ENCODE measurements around the gene CCR5AS.

CCR5AS gene

GRCh38 chr3:46369675-46370132, 37.2 kb downstream of the CCR5AS start:
- Histone ChIP-seq H2BK12ac (ENCODE audit: low read length) (no peak overlapping the region), H3K4me1 (ENCODE audit: control insufficient read depth in 2 of 2, insufficient read depth in 1 of 2, low read depth in 1 of 2, low read length in 2 of 2) (no peaks in the 10 kb centered on the region), H2BK120ac (ENCODE audit: low read depth, low read length) (no peak overlapping the region), H3K14ac (ENCODE audit: low read length) (no peak overlapping the region), H3K79me1 (ENCODE audit: low read depth, low read length) (no peaks in the 10 kb centered on the region), H3K27me3 (ENCODE audit: control insufficient read depth in 3 of 3, insufficient read depth in 3 of 3, low read depth in 1 of 3, low read length in 3 of 3) (peaks cover 0 to 4% (median 0%) of the 10 kb centered on the region in 3 experiments), H3K27ac (replicated peaks; ENCODE audit: low read length) (no peak overlapping the region), H3K4me3 (ENCODE audit: low read length in 2 of 2) (no peak overlapping the region), H3K4me2 (ENCODE audit: insufficient read depth, low read length, poor library complexity, severe bottlenecking) (no peak overlapping the region), H4K8ac (ENCODE audit: low read depth, low read length) (no peak overlapping the region), H3K9ac (ENCODE audit: low read depth, low read length, poor library complexity) (no peak overlapping the region), H4K91ac (ENCODE audit: low read depth, low read length, poor library complexity) (no peak overlapping the region), H2BK5ac (ENCODE audit: low read length) (no peak overlapping the region), H2BK15ac (ENCODE audit: low read length) (no peak overlapping the region), H3K36me3 (replicated peaks in 1 of 2; ENCODE audit: control insufficient read depth in 2 of 2, insufficient read depth in 2 of 2, low read length in 2 of 2) (no peaks in the 10 kb centered on the region), H3K23ac (ENCODE audit: low read depth, low read length, poor library complexity) (no peak overlapping the region), H2AK5ac (ENCODE audit: low read depth, low read length) (no peak overlapping the region), H3K4ac (ENCODE audit: low read length) (no peak overlapping the region), H3K9me3 (replicated peaks in 1 of 2; ENCODE audit: control insufficient read depth in 2 of 2, insufficient read depth in 1 of 2, low read depth in 1 of 2, low read length in 2 of 2) (no peaks in the 10 kb centered on the region), H3K18ac (ENCODE audit: low read length) (no peak overlapping the region), H2AFZ (ENCODE audit: low read length) (no peak overlapping the region)
- DNase-seq (ENCODE audit: low spot score), result no peak
- WGBS, 2 donors (ENCODE audit: extremely low coverage in 2 of 2, insufficient read length in 2 of 2, insufficient replicate concordance in 1 of 2), result no CpG with 5 or more reads among the region's 6 CpGs

- Histone ChIP-seq H3K27ac (replicated peaks; ENCODE audit: low read length) (no peak overlapping the region), H2BK5ac (ENCODE audit: low read length) (no peak overlapping the region), H3K14ac (ENCODE audit: low read length) (no peak overlapping the region), H3K4me1 (ENCODE audit: control insufficient read depth in 2 of 2, insufficient read depth in 1 of 2, low read depth in 1 of 2, low read length in 2 of 2) (no peaks in the 10 kb centered on the region), H2BK15ac (ENCODE audit: low read length) (no peak overlapping the region), H3K79me1 (ENCODE audit: low read depth, low read length) (no peaks in the 10 kb centered on the region), H3K9me3 (replicated peaks in 1 of 2; ENCODE audit: control insufficient read depth in 2 of 2, insufficient read depth in 1 of 2, low read depth in 1 of 2, low read length in 2 of 2) (no peaks in the 10 kb centered on the region), H3K4me2 (ENCODE audit: insufficient read depth, low read length, poor library complexity, severe bottlenecking) (no peak overlapping the region), H2AFZ (ENCODE audit: low read length) (no peak overlapping the region), H3K27me3 (ENCODE audit: control insufficient read depth in 3 of 3, insufficient read depth in 3 of 3, low read depth in 1 of 3, low read length in 3 of 3) (peaks cover 0 to 4% (median 0%) of the 10 kb centered on the region in 3 experiments), H3K4ac (ENCODE audit: low read length) (no peak overlapping the region), H3K4me3 (ENCODE audit: low read length in 2 of 2) (no peak overlapping the region), H3K18ac (ENCODE audit: low read length) (no peak overlapping the region), H4K91ac (ENCODE audit: low read depth, low read length, poor library complexity) (no peak overlapping the region), H3K36me3 (replicated peaks in 1 of 2; ENCODE audit: control insufficient read depth in 2 of 2, insufficient read depth in 2 of 2, low read length in 2 of 2) (no peaks in the 10 kb centered on the region), H2BK12ac (ENCODE audit: low read length) (no peak overlapping the region), H2BK120ac (ENCODE audit: low read depth, low read length) (no peak overlapping the region), H4K8ac (ENCODE audit: low read depth, low read length) (no peak overlapping the region), H2AK5ac (ENCODE audit: low read depth, low read length) (no peak overlapping the region), H3K23ac (ENCODE audit: low read depth, low read length, poor library complexity) (no peak overlapping the region), H3K9ac (ENCODE audit: low read depth, low read length, poor library complexity) (no peak overlapping the region)
- DNase-seq (ENCODE audit: low spot score), result no peak
- no CpG with 5 or more reads among the region's 4 CpGs for WGBS, 2 donors (ENCODE audit: extremely low coverage in 2 of 2, insufficient read length in 2 of 2, insufficient replicate concordance in 1 of 2)
Measured at GRCh38 chr3:46369151-46369550, 37.7 kb downstream of the CCR5AS start.

- H3K18ac ChIP-seq (ENCODE audit: low read length), result no peak overlapping the region
- no peak overlapping the region for H4K8ac ChIP-seq (ENCODE audit: low read depth, low read length)
- H3K4ac ChIP-seq (ENCODE audit: low read length), result no peak overlapping the region
- peaks cover 0 to 4% (median 0%) of the 10 kb centered on the region in 3 experiments for H3K27me3 ChIP-seq (ENCODE audit: control insufficient read depth in 3 of 3, insufficient read depth in 3 of 3, low read depth in 1 of 3, low read length in 3 of 3)
- no peak overlapping the region for H3K9ac ChIP-seq (ENCODE audit: low read depth, low read length, poor library complexity)
- WGBS, 2 donors (ENCODE audit: extremely low coverage in 2 of 2, insufficient read length in 2 of 2, insufficient replicate concordance in 1 of 2), result no CpG with 5 or more reads among the region's 7 CpGs
- no peak overlapping the region for H2BK12ac ChIP-seq (ENCODE audit: low read length)
- H2BK15ac ChIP-seq (ENCODE audit: low read length), result no peak overlapping the region
- H3K36me3 ChIP-seq (replicated peaks in 1 of 2; ENCODE audit: control insufficient read depth in 2 of 2, insufficient read depth in 2 of 2, low read length in 2 of 2), result no peaks in the 10 kb centered on the region
- H3K4me3 ChIP-seq (ENCODE audit: low read length in 2 of 2), result no peak overlapping the region
- H3K4me2 ChIP-seq (ENCODE audit: insufficient read depth, low read length, poor library complexity, severe bottlenecking), result no peak overlapping the region
- DNase-seq (ENCODE audit: low spot score), result no peak
- H3K23ac ChIP-seq (ENCODE audit: low read depth, low read length, poor library complexity), result no peak overlapping the region
- no peak overlapping the region for H2AFZ ChIP-seq (ENCODE audit: low read length)
- no peaks in the 10 kb centered on the region for H3K4me1 ChIP-seq (ENCODE audit: control insufficient read depth in 2 of 2, insufficient read depth in 1 of 2, low read depth in 1 of 2, low read length in 2 of 2)
- H2BK5ac ChIP-seq (ENCODE audit: low read length), result no peak overlapping the region
- no peak overlapping the region for H4K91ac ChIP-seq (ENCODE audit: low read depth, low read length, poor library complexity)
- H3K9me3 ChIP-seq (replicated peaks in 1 of 2; ENCODE audit: control insufficient read depth in 2 of 2, insufficient read depth in 1 of 2, low read depth in 1 of 2, low read length in 2 of 2), result no peaks in the 10 kb centered on the region
- H3K27ac ChIP-seq (replicated peaks; ENCODE audit: low read length), result no peak overlapping the region
- no peak overlapping the region for H2AK5ac ChIP-seq (ENCODE audit: low read depth, low read length)
- H3K79me1 ChIP-seq (ENCODE audit: low read depth, low read length), result no peaks in the 10 kb centered on the region
- no peak overlapping the region for H3K14ac ChIP-seq (ENCODE audit: low read length)
- no peak overlapping the region for H2BK120ac ChIP-seq (ENCODE audit: low read depth, low read length)
Measured at GRCh38 chr3:46368569-46368968, 38.3 kb downstream of the CCR5AS start.

- Histone ChIP-seq H3K36me3 (replicated peaks in 1 of 2; ENCODE audit: control insufficient read depth in 2 of 2, insufficient read depth in 2 of 2, low read length in 2 of 2) (no peaks in the 10 kb centered on the region), H2BK12ac (ENCODE audit: low read length) (no peak overlapping the region), H3K9me3 (replicated peaks in 1 of 2; ENCODE audit: control insufficient read depth in 2 of 2, insufficient read depth in 1 of 2, low read depth in 1 of 2, low read length in 2 of 2) (no peaks in the 10 kb centered on the region), H3K27ac (replicated peaks; ENCODE audit: low read length) (no peak overlapping the region), H2AK5ac (ENCODE audit: low read depth, low read length) (no peak overlapping the region), H2BK120ac (ENCODE audit: low read depth, low read length) (no peak overlapping the region), H2BK15ac (ENCODE audit: low read length) (no peak overlapping the region), H3K4me2 (ENCODE audit: insufficient read depth, low read length, poor library complexity, severe bottlenecking) (no peak overlapping the region), H4K91ac (ENCODE audit: low read depth, low read length, poor library complexity) (no peak overlapping the region), H2BK5ac (ENCODE audit: low read length) (no peak overlapping the region), H3K14ac (ENCODE audit: low read length) (no peak overlapping the region), H3K4me3 (ENCODE audit: low read length in 2 of 2) (no peak overlapping the region), H3K4me1 (ENCODE audit: control insufficient read depth in 2 of 2, insufficient read depth in 1 of 2, low read depth in 1 of 2, low read length in 2 of 2) (no peaks in the 10 kb centered on the region), H3K79me1 (ENCODE audit: low read depth, low read length) (no peaks in the 10 kb centered on the region), H3K9ac (ENCODE audit: low read depth, low read length, poor library complexity) (no peak overlapping the region), H3K27me3 (ENCODE audit: control insufficient read depth in 3 of 3, insufficient read depth in 3 of 3, low read depth in 1 of 3, low read length in 3 of 3) (peaks cover 0 to 4% (median 0%) of the 10 kb centered on the region in 3 experiments), H3K23ac (ENCODE audit: low read depth, low read length, poor library complexity) (no peak overlapping the region), H2AFZ (ENCODE audit: low read length) (no peak overlapping the region), H3K4ac (ENCODE audit: low read length) (no peak overlapping the region), H4K8ac (ENCODE audit: low read depth, low read length) (no peak overlapping the region), H3K18ac (ENCODE audit: low read length) (no peak overlapping the region)
- WGBS, 2 donors (ENCODE audit: extremely low coverage in 2 of 2, insufficient read length in 2 of 2, insufficient replicate concordance in 1 of 2), result no CpG with 5 or more reads among the region's 5 CpGs
- no peak for DNase-seq (ENCODE audit: low spot score)
Measured at GRCh38 chr3:46367811-46368210, 39.1 kb downstream of the CCR5AS start.
